Muscle layer of duodenum (tissue), 2 donors: ENCODE data around the gene TAS2R42.

Experiments used
- H3K27ac ChIP-seq: one replicate; pipeline ENCODE4 v1.7.0; 2013; ENCODE audit warnings: mild to moderate bottlenecking, low read length
- H3K27me3 ChIP-seq: one replicate; pipeline ENCODE4 v1.7.0; 2013; ENCODE audit warnings: low read depth, mild to moderate bottlenecking, control low read depth, low read length
- H3K36me3 ChIP-seq, 2 donors: one replicate each; pipeline ENCODE4 v1.7.0; 2013; ENCODE audit warnings: low read length in 2 of 2, control low read depth in 1 of 2, mild to moderate bottlenecking in 1 of 2; ENCODE audit not compliant: insufficient read depth in 2 of 2, control insufficient read depth in 1 of 2
- H3K4me1 ChIP-seq, 2 donors: one replicate each; pipeline ENCODE4 v1.7.0; 2013; ENCODE audit warnings: low read length in 2 of 2, mild to moderate bottlenecking in 2 of 2, control low read depth in 1 of 2, moderate library complexity in 1 of 2; ENCODE audit not compliant: insufficient read depth in 2 of 2, control insufficient read depth in 1 of 2
- H3K4me3 ChIP-seq, 2 donors: one replicate each; pipeline ENCODE4 v1.7.0; 2013; ENCODE audit warnings: low read length in 2 of 2, low read depth in 1 of 2, mild to moderate bottlenecking in 1 of 2
- H3K9me3 ChIP-seq, 2 donors: one replicate each; pipeline ENCODE4 v1.7.0; 2013; ENCODE audit warnings: low read length in 2 of 2, control low read depth in 1 of 2, mild to moderate bottlenecking in 1 of 2; ENCODE audit not compliant: control insufficient read depth in 1 of 2
- donor health status: healthy.

The TAS2R42 gene

GRCh38 chr12:11186837-11187236 is at the start of gene TAS2R42:
TAS2R42 (minus strand) TSS chr12:11186937; CDS start chr12:11186937, 0 bp downstream.
- Histone ChIP-seq H3K27me3 (no peaks in the 10 kb centered on the region), H3K4me3 (no peak within 1 kb of the TSS), H3K4me1 (no peaks in the 10 kb centered on the region), H3K36me3 (no peaks in the 10 kb centered on the region), H3K27ac (no peak within 1 kb of the TSS), H3K9me3 (no peaks in the 10 kb centered on the region)

GRCh38 chr12:11233532-11233931 is 46.8 kb upstream of the TAS2R42 start:
- H3K4me3 ChIP-seq = no peak overlapping the region
- no peak overlapping the region for H3K27ac ChIP-seq
- no peaks in the 10 kb centered on the region for H3K27me3 ChIP-seq
- no peaks in the 10 kb centered on the region for H3K4me1 ChIP-seq
- no peaks in the 10 kb centered on the region for H3K36me3 ChIP-seq
- H3K9me3 ChIP-seq = no peaks in the 10 kb centered on the region

GRCh38 chr12:11228296-11228879 is 41.7 kb upstream of the TAS2R42 start:
- Histone ChIP-seq H3K27ac (no peak overlapping the region), H3K4me1 (no peaks in the 10 kb centered on the region), H3K4me3 (no peak overlapping the region), H3K36me3 (no peaks in the 10 kb centered on the region), H3K9me3 (no peaks in the 10 kb centered on the region), H3K27me3 (no peaks in the 10 kb centered on the region)

- no peak overlapping the region for H3K4me3 ChIP-seq
- H3K4me1 ChIP-seq = no peaks in the 10 kb centered on the region
- H3K36me3 ChIP-seq = no peaks in the 10 kb centered on the region
Observed at GRCh38 chr12:11227373-11227772, 40.6 kb upstream of the TAS2R42 start.

GRCh38 chr12:11209113-11209512 is 22.4 kb upstream of the TAS2R42 start:
- Histone ChIP-seq H3K4me3 (no peak overlapping the region), H3K4me1 (no peaks in the 10 kb centered on the region), H3K27me3 (no peaks in the 10 kb centered on the region), H3K9me3 (no peaks in the 10 kb centered on the region), H3K27ac (no peak overlapping the region), H3K36me3 (no peaks in the 10 kb centered on the region)

More at GRCh38 chr12:11227373-11227772, 40.6 kb upstream of the TAS2R42 start:
- Histone ChIP-seq H3K27ac (no peak overlapping the region), H3K27me3 (no peaks in the 10 kb centered on the region), H3K9me3 (peaks cover 0 to 2% of the 10 kb centered on the region in 2 donors)

- Histone ChIP-seq H3K4me1 (no peaks in the 10 kb centered on the region), H3K27me3 (no peaks in the 10 kb centered on the region), H3K9me3 (no peaks in the 10 kb centered on the region), H3K27ac (no peak overlapping the region), H3K4me3 (no peak overlapping the region), H3K36me3 (no peaks in the 10 kb centered on the region)
Observed at GRCh38 chr12:11204173-11204572, 17.4 kb upstream of the TAS2R42 start.

GRCh38 chr12:11202811-11203210 is 16.1 kb upstream of the TAS2R42 start:
- Histone ChIP-seq H3K27ac (no peak overlapping the region), H3K4me1 (no peaks in the 10 kb centered on the region), H3K36me3 (no peaks in the 10 kb centered on the region), H3K9me3 (no peaks in the 10 kb centered on the region), H3K4me3 (no peak overlapping the region), H3K27me3 (no peaks in the 10 kb centered on the region)

- H3K9me3 ChIP-seq = no peaks in the 10 kb centered on the region
- H3K27ac ChIP-seq = no peak overlapping the region
- no peaks in the 10 kb centered on the region for H3K27me3 ChIP-seq
- no peak overlapping the region for H3K4me3 ChIP-seq
- no peaks in the 10 kb centered on the region for H3K4me1 ChIP-seq
- no peaks in the 10 kb centered on the region for H3K36me3 ChIP-seq
Observed at GRCh38 chr12:11183011-11183410, 3.7 kb downstream of the TAS2R42 start.

- Histone ChIP-seq H3K9me3 (no peaks in the 10 kb centered on the region), H3K27me3 (no peaks in the 10 kb centered on the region), H3K4me3 (no peak overlapping the region), H3K27ac (no peak overlapping the region), H3K4me1 (no peaks in the 10 kb centered on the region), H3K36me3 (no peaks in the 10 kb centered on the region)
Observed at GRCh38 chr12:11182529-11182928, 4.2 kb downstream of the TAS2R42 start.

GRCh38 chr12:11178250-11178649 is 8.5 kb downstream of the TAS2R42 start:
- Histone ChIP-seq H3K4me1 (peaks cover 0 to 2% of the 10 kb centered on the region in 2 donors), H3K27me3 (no peaks in the 10 kb centered on the region), H3K27ac (no peak overlapping the region), H3K36me3 (no peaks in the 10 kb centered on the region), H3K4me3 (no peak overlapping the region), H3K9me3 (no peaks in the 10 kb centered on the region)

GRCh38 chr12:11174022-11174421 is 12.7 kb downstream of the TAS2R42 start:
- no peak overlapping the region for H3K27ac ChIP-seq
- no peaks in the 10 kb centered on the region for H3K27me3 ChIP-seq
- H3K4me3 ChIP-seq = no peak overlapping the region
- no peaks in the 10 kb centered on the region for H3K36me3 ChIP-seq
- H3K9me3 ChIP-seq = no peaks in the 10 kb centered on the region
- H3K4me1 ChIP-seq = peaks cover 5 to 30% of the 10 kb centered on the region in 2 donors
